NT2/D1 (cell line): Measurements from ENCODE around the gene LRP6.

Experiments
- SUZ12 ChIP-seq: IDR thresholded peaks from 2 replicates; pipeline ENCODE4 v1.6.1; 2011; ENCODE audit not compliant: insufficient read length, insufficient read depth; ENCODE audit errors: extremely low read depth
- ZNF274 ChIP-seq: IDR thresholded peaks from 2 replicates; pipeline ENCODE4 v1.6.1; 2011; ENCODE audit warnings: mild to moderate bottlenecking, low read depth, low read length

GRCh38 chr12:12206776-12207388, 60.0 kb downstream of the LRP6 start:
- TF ChIP-seq ZNF274 = no peak
- TF ChIP-seq SUZ12 = no peak
